Measurements from ENCODE around the gene HDGFL2.

- no peak for TF ChIP-seq POLR2A (IDR thresholded peaks at IDR 0.05; ENCODE audit: low read depth, low read length)
- TF ChIP-seq POLR2AphosphoS5 (IDR thresholded peaks at IDR 0.05; ENCODE audit: low read depth, low read length) = no peak
- no peak for TF ChIP-seq PAX5 (IDR thresholded peaks at IDR 0.05; ENCODE audit: insufficient read depth, low read length, severe bottlenecking)
- no peak for TF ChIP-seq TAF1 (IDR thresholded peaks at IDR 0.05; ENCODE audit: low read depth, low read length)
- no peak for TF ChIP-seq POU2F2 (IDR thresholded peaks at IDR 0.05; ENCODE audit: low read depth, low read length)
- TF ChIP-seq SPI1 (IDR thresholded peaks at IDR 0.05; ENCODE audit: low read depth, low read length) = no peak
These were observed 67.8 kb downstream of the HDGFL2 start, which contains the start of gene LRG1 for GRCh38 chr19:4539693-4540581.

Data from GM12891 (cell line).